IMR-90 (cell line): ENCODE measurements around the gene CPA4.
A peak's percentile ranks its signal among the peaks of the same experiment; 100 is the strongest.

Experiments
- CEBPB ChIP-seq: IDR thresholded peaks from 2 replicates; pipeline ENCODE4 v1.6.1; 2012; ENCODE audit warnings: low read depth, low read length, improper control_type of control experiment
- CTCF ChIP-seq: conservative IDR thresholded peaks from 2 replicates; pipeline ENCODE4 v1.5.1; 2012; ENCODE audit warnings: mild to moderate bottlenecking, low read depth, low read length, improper control_type of control experiment
- MAFK ChIP-seq: IDR thresholded peaks from 2 replicates; pipeline ENCODE4 v1.6.1; 2012; ENCODE audit warnings: low read depth, low read length, improper control_type of control experiment
- MXI1 ChIP-seq: IDR thresholded peaks from 2 replicates; pipeline ENCODE4 v1.6.1; 2012; ENCODE audit warnings: low read depth, mild to moderate bottlenecking, low read length, moderate library complexity, borderline replicate concordance
- POLR2A ChIP-seq: IDR thresholded peaks from 2 replicates; pipeline ENCODE4 v1.6.1; 2012; ENCODE audit warnings: mild to moderate bottlenecking, low read depth, low read length
- RCOR1 ChIP-seq: IDR thresholded peaks from 2 replicates; pipeline ENCODE4 v1.6.1; 2012; ENCODE audit warnings: mild to moderate bottlenecking, low read length, improper control_type of control experiment; ENCODE audit not compliant: insufficient replicate concordance
- RFX5 ChIP-seq: IDR thresholded peaks from 2 replicates; pipeline ENCODE4 v1.8.0; 2012; ENCODE audit warnings: low read depth, mild to moderate bottlenecking, low read length, moderate library complexity
- TF ChIP-seq, protein P1 (sequence below): fragments of 150-350 bp; IDR thresholded peaks from 2 replicates; pipeline ENCODE4 v1.6.1; 2017; ENCODE audit warnings: mild to moderate bottlenecking, antibody characterized with exemption, low read length, low read depth

DNA sequence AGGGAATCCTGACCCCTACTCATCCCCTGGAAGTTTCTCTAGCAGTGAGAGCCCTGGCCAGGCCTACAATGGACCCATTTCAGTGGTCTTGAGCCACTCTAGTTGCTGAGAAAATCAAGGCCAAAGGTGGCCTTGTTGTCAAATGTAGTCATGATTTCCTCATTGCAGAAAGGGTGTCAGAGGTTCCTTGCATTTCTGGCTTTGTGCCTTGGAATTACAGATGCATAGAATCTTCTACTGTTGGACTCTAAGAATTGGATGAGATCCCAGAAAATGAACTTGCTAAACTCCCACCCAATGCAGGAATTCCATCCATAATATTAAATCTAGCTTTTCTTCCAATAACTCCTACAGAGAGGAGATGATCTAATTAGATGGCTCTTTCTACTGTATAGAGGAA, 14.1 kb upstream of the CPA4 start:
- TF ChIP-seq CTCF: no peak
- TF ChIP-seq POLR2A: no peak
- TF ChIP-seq, protein P1, sequence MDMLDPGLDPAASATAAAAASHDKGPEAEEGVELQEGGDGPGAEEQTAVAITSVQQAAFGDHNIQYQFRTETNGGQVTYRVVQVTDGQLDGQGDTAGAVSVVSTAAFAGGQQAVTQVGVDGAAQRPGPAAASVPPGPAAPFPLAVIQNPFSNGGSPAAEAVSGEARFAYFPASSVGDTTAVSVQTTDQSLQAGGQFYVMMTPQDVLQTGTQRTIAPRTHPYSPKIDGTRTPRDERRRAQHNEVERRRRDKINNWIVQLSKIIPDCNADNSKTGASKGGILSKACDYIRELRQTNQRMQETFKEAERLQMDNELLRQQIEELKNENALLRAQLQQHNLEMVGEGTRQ: no peak
- no peak for TF ChIP-seq RCOR1
- TF ChIP-seq MAFK: no peak
- TF ChIP-seq MXI1: no peak
- no peak for TF ChIP-seq RFX5
- peak; percentile 59; the same call in 1 of the 2 replicates for TF ChIP-seq CEBPB
